PC-9 (cell line): ENCODE results near the gene GSE1. TPM values are rescaled to one million over a fixed set of nuclear protein-coding genes. Genes with fewer than 3 reads are reported as not detected.

Source experiments
- BruUV-seq: library from RNA; stranded (reverse); fragments of 400-500 nt; replicated peaks from 2 replicates; lab custom pipeline; 2021; lab: Mats Ljungman, UMichigan
- CTCF ChIA-PET: fragments of 300-600 bp; sonication (Branson Sonifier 250); formaldehyde crosslinking; loops from one replicate; lab custom pipeline; 2022; ENCODE audit warnings: antibody characterized with exemption; lab: Charles Lee
- POLR2A ChIA-PET: fragments of 300-600 bp; sonication (Branson Sonifier 250); formaldehyde crosslinking; loops from one replicate; lab custom pipeline; 2022; ENCODE audit warnings: antibody characterized with exemption; ENCODE audit not compliant: unreplicated experiment; lab: Charles Lee
- DNase-seq, 2 experiments: peaks; one replicate each; pipeline versions ENCODE4 v3.0.0 to v3.0.0-alpha.2; 2015 to 2022; ENCODE audit warnings: mixed read lengths in 1 of 2
- H2AFZ ChIP-seq: fragments of 200-600 bp; sonication (generic); 2 replicates; pipeline ENCODE4 v1.8.1; 2017; ENCODE audit warnings: antibody characterized with exemption
- H3F3A ChIP-seq: fragments of 200-600 bp; sonication (generic); 2 replicates; pipeline ENCODE4 v1.8.1; 2017; ENCODE audit warnings: antibody characterized with exemption, mild to moderate bottlenecking, low read depth; ENCODE audit not compliant: insufficient read depth
- H3K27ac ChIP-seq: fragments of 200-600 bp; sonication (generic); 2 replicates; pipeline ENCODE4 v1.6.1; 2016; ENCODE audit warnings: mixed run types
- H3K27me3 ChIP-seq: fragments of 200-600 bp; sonication (generic); 2 replicates; pipeline ENCODE4 v1.6.1; 2016; ENCODE audit warnings: low read depth, mixed run types; ENCODE audit not compliant: insufficient read depth
- H3K36me3 ChIP-seq: fragments of 200-600 bp; sonication (generic); 2 replicates; pipeline ENCODE4 v1.6.1; 2016; ENCODE audit warnings: low read depth, mixed run types
- H3K4me1 ChIP-seq: fragments of 200-600 bp; sonication (generic); replicated peaks from 2 replicates; pipeline ENCODE4 v1.6.1; 2016; ENCODE audit warnings: mixed run types; ENCODE audit not compliant: insufficient read depth
- H3K4me2 ChIP-seq: fragments of 200-600 bp; sonication (generic); 2 replicates; pipeline ENCODE4 v1.6.1; 2017; ENCODE audit warnings: mixed run types
- H3K4me3 ChIP-seq: fragments of 200-600 bp; sonication (generic); 2 replicates; pipeline ENCODE4 v1.6.1; 2016; ENCODE audit warnings: mixed run types
- H3K79me2 ChIP-seq: fragments of 200-600 bp; sonication (generic); 2 replicates; pipeline ENCODE4 v1.6.1; 2017; ENCODE audit warnings: low read depth, mixed run types
- H3K9me2 ChIP-seq: fragments of 200-600 bp; sonication (generic); 2 replicates; pipeline ENCODE4 v1.8.1; 2017; ENCODE audit warnings: mild to moderate bottlenecking; ENCODE audit not compliant: insufficient read depth
- H3K9me3 ChIP-seq: fragments of 200-600 bp; sonication (generic); 2 replicates; pipeline ENCODE4 v1.8.1; 2016; ENCODE audit warnings: low read depth; ENCODE audit not compliant: insufficient read depth
- H4K20me1 ChIP-seq: fragments of 200-600 bp; sonication (generic); 2 replicates; pipeline ENCODE4 v1.8.1; 2017; ENCODE audit not compliant: insufficient read depth
- CTCF ChIP-seq: fragments of 200-600 bp; sonication (generic); conservative IDR thresholded peaks from 2 replicates; pipeline ENCODE4 v1.6.1; 2017; ENCODE audit warnings: mixed run types, antibody characterized with exemption, mild to moderate bottlenecking, moderate library complexity
- EZH2 ChIP-seq: fragments of 200-600 bp; sonication (generic); IDR thresholded peaks from 2 replicates; pipeline ENCODE4 v1.8.0; 2017; ENCODE audit warnings: antibody characterized with exemption, low read depth
- intact Hi-C: fragments of 100-400 bp; cut with micrococcal nuclease; formaldehyde crosslinking; loops from one replicate; pipeline ENCODE4 v1.10.0; 2022; ENCODE audit not compliant: unreplicated experiment
- total RNA-seq: library from RNA; stranded (reverse); gene quantifications from 2 replicates; pipeline ENCODE4 v1.2.3, GENCODE V29; 2021

The GSE1 gene
- total RNA-seq, 1 experiment from 2014 or later = 83.5 TPM

DNA sequence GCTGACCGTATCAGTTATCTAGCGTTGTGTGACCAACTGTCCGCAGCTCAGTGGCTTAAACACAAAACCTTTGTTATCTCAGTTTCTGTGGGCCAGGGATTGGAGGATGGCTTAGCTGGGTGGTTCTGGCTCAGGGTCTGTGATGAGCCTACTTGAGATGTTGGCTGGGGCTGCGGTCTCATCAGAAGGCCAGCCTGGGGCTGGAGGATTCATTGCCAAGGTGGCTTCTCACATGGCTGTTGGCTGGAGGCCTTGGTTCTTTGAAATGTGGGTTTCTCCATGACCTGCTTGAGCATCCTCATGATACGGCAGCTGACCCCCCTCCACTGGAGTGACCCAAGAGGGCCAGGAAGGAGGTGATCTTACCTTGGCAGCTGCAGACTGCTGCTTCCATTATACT is 16.7 kb downstream of the GSE1 start:
- H3K4me1 ChIP-seq = no peaks in the 10 kb centered on the region
- no peaks in the 10 kb centered on the region for H3F3A ChIP-seq
- TF ChIP-seq CTCF = no peak
- TF ChIP-seq EZH2 = no peak
- CTCF ChIA-PET = no interaction called here
- peaks cover 12% of the 10 kb centered on the region for H3K9me3 ChIP-seq
- H3K27me3 ChIP-seq = no peaks in the 10 kb centered on the region
- H3K4me2 ChIP-seq = no peak overlapping the region
- DNase-seq = no peak
- no peaks in the 10 kb centered on the region for H3K9me2 ChIP-seq
- peaks cover 6% of the 10 kb centered on the region for H3K36me3 ChIP-seq
- no peak overlapping the region for H3K27ac ChIP-seq
- POLR2A ChIA-PET = no interaction called here
- H2AFZ ChIP-seq = no peak overlapping the region
- no peak overlapping the region for H3K4me3 ChIP-seq
- H3K79me2 ChIP-seq = peaks cover 85% of the 10 kb centered on the region
- intact Hi-C loops = no loop called here
- no TSS peak for BruUV-seq
- peaks cover 96% of the 10 kb centered on the region for H4K20me1 ChIP-seq

DNA sequence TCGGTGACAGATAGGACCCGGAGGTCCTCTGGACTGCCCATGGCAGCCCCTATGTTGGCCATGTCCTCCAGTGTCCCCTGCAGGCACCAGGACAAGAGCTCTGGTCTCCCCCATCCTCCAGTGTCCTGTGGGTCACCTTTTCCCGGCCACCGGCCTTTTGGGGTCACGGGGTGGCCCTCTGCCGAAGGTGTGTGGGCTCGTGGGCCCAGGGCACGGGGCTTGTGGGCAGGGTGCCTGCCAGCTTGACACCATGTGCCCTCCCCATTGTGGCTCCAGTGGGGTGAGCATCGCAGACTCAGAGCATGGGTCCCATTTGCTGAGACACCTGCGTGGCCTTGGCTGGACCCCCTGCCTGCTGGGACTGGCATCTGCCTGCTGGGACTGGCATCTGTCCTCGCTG is 18.1 kb downstream of the GSE1 start:
- Histone ChIP-seq H2AFZ (no peak overlapping the region), H3K36me3 (peaks cover 6% of the 10 kb centered on the region), H3K27ac (no peak overlapping the region), H3F3A (peaks cover 4% of the 10 kb centered on the region; the same call in 1 of the 2 replicates), H3K4me3 (no peak overlapping the region), H3K4me1 (no peaks in the 10 kb centered on the region), H3K79me2 (peaks cover 75% of the 10 kb centered on the region), H3K9me3 (peaks cover 12% of the 10 kb centered on the region), H3K27me3 (no peaks in the 10 kb centered on the region), H4K20me1 (peaks cover 96% of the 10 kb centered on the region), H3K9me2 (no peaks in the 10 kb centered on the region), H3K4me2 (no peak overlapping the region)
- BruUV-seq = no TSS peak
- TF ChIP-seq CTCF (no peak), EZH2 (no peak)
- ChIA-PET POLR2A (no interaction called here), CTCF (no interaction called here)
- no peak for DNase-seq
- intact Hi-C loops = no loop called here

DNA sequence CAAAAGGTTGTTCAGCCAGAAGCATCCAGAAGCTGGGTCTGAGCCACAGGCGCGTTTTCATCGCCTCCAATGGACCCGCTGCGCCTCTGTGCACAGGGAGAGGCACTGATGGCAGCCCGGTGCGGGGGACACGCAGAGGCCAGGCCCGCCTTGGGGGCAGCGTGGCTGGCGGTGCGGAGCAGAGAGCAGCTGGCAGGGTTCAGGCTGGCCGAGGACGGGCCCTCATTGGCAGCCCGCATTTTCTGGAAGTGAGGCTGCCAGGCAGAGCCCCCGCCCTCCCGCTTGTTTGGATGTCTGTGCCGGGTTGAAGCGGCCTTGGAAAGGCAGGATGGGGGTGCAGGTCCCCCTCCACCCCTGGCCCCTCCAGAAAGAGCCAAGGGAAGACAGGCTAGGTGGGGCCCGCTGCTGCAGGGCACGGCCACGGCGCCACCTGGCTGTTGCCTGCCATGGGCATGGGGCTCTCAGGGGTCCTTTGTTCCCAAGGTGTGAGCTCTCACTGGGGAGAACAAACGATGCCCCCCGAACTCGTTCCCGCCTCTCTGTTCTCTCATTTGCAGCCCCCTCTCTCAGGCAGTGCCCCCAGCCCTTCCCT is 18.8 kb downstream of the GSE1 start:
- Histone ChIP-seq H3K27me3 (no peaks in the 10 kb centered on the region), H3K9me2 (no peaks in the 10 kb centered on the region), H3K79me2 (peaks cover 76% of the 10 kb centered on the region), H3K27ac (no peak overlapping the region), H3K36me3 (peaks cover 6% of the 10 kb centered on the region), H4K20me1 (peaks cover 97% of the 10 kb centered on the region), H3F3A (peaks cover 4% of the 10 kb centered on the region; the same call in 1 of the 2 replicates), H2AFZ (no peak overlapping the region), H3K4me2 (no peak overlapping the region), H3K4me3 (no peak overlapping the region), H3K4me1 (no peaks in the 10 kb centered on the region), H3K9me3 (peaks cover 12% of the 10 kb centered on the region)
- TF ChIP-seq EZH2 (no peak), CTCF (no peak)
- ChIA-PET POLR2A (no interaction called here), CTCF (no interaction called here)
- no TSS peak for BruUV-seq
- intact Hi-C loops = no loop called here
- no peak for DNase-seq
